Medulla oblongata (tissue), 1 donor: Measurements from ENCODE around the gene LYG1.

ENCODE experiments used
- DNase-seq: peaks from one replicate; pipeline ENCODE4 v3.0.0-alpha.2; 2015; ENCODE audit errors: extremely low spot score

The LYG1 gene

DNA sequence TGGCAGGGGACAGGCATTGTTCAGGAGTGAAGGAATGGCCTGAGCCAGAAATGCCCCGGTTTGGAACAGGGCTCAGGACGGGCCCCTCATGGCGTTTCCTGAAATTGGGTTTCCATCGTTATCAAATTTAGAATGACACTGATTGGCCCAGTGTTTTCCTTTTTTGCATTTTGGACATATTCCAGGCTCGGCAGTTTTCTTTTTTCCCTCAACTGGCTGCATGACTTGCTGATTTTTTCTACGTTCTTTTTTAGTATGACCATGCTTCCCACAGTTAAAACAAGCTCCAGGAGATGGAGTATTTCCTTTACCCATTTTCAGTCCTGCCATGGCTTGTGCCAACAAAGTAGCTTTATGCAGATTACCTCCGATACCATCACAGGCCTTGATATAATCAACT, 25.1 kb downstream of the LYG1 start:
- no peak for DNase-seq

GRCh38 chr2:99261242-99261641, 39.8 kb downstream of the LYG1 start:
- DNase-seq = no peak

DNA sequence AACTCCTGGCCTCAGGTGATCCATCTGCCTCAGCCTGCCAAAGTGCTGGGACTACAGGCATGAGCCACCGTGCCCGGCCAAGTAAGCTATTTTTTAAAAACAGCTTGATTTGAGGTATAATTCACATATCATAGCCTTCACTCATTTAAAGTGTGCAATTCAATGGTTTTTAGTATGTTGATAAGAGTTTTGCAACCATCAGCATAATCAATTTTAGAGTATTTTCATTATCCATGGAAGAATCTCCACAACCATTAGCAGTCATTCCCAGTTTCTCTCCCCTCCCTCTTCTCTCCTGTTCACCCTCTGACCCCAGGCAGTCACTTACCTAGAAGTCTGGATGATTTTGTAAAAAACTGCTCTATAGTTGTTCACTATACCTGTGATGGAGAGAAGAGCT, 40.8 kb downstream of the LYG1 start:
- DNase-seq = no peak

DNA sequence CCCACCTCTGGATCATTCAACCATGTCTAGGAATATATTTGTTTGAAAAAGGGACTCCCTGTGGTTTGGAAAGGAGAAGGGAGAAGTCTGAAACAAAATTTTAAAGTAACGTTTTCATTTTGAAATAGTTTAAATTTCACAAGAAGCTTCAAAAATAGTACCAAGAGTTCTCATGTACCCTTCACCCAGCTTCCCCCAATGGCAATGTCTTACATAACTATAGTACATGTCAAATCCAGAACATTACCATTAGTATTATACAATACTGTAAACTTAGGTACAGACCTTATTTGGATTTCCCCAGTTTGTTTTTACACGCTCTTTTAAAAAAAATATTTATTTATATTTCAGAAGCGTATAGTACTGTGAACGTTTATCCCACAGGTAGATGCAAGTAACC, 41.5 kb downstream of the LYG1 start:
- no peak for DNase-seq

DNA sequence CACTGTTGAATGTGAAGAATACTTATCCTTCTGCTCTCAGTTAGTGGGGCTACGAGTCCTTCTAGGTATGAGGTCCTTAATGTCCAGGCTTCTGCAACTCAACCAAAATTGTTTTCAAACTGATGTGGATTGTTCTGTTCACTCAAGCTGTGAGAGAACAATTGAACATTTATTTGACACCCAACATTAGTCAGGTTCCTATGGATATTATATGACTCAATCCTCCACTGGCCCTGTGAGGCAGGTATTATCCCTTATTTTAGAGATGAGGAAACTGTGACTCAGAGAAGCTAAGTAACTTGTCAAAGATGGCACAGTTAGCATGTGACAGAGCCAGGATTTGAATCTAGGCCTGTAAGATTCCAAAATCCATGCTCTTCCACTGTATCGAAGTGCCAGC, 44.3 kb downstream of the LYG1 start:
- no peak for DNase-seq

- DNase-seq = no peak
Measured at GRCh38 chr2:99255491-99256318, 45.3 kb downstream of the LYG1 start, which contains the start of gene LYG2. TSS of gene LYG2 (minus strand) at chr2:99255666. CDS start at chr2:99254260, 1,406 bp downstream.

GRCh38 chr2:99249951-99250350, 51.0 kb downstream of the LYG1 start:
- no peak for DNase-seq

DNA sequence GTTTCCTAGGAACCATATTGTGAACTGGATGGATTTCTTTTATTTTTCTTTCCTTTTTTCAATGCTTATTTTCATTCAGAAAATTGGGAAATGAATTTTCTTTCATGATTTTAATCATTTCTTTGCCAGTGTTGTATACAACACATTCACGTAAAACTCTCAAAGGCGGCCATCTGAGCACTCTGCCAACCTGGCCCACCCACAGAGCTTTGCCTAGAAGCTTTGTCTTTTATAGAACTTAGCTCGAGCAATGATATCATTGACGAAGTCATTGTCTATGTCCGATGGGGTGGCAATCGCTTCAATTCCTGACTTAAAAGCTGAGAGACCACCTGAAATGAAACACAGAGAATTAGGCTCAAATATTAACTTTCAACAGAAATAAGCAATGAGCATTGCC, 58.8 kb downstream of the LYG1 start:
- no peak for DNase-seq

DNA sequence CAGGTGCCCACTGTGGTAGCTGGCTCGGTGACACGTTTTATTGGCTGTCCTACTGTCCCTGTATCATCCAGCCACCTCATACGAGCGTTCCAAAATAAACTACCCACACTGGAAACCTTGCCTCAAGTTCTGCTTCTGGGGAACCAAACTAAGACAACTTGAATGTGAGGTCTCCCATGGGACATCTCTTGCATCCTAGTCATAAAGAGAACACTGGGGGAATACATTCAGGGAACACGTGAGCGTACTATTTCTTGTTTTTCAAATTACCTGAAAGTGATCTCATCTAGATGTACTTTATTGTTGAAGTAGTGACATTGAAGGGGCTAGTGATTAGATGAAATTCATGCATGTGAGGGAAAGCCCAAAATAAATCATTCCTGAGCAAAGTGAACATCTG, 60.6 kb downstream of the LYG1 start:
- no peak for DNase-seq

DNA sequence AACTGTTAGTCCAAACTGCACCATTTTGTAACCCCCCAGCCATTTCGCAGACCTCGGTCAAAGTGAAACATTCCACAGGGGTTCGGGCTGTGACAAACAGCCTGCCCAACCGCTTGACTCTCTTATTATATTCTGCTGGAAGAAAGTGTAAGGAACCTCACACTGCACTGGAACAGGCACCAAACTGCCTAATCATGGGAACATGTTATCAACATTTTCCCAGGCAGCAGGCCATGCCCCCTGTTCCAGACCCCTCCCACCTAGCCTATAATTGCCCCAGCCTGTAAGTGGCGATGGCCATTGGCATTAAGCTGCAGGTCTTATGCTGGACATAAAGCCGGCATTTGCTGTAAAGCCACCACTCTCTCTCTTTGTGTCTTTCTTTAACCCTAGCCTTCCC, 62.4 kb downstream of the LYG1 start:
- no peak for DNase-seq
